HEK293T (cell line): ENCODE measurements around the gene NCCRP1.

Experiments
- BHLHE40 ChIP-seq: fragments of 450-650 bp; IDR thresholded peaks from 2 replicates; pipeline ENCODE4 v1.6.1; 2016; ENCODE audit warnings: mild to moderate bottlenecking, moderate library complexity, borderline replicate concordance
- FOXA1 ChIP-seq: fragments of 450-650 bp; IDR thresholded peaks from 2 replicates; pipeline ENCODE4 v1.6.1; 2016; ENCODE audit warnings: mild to moderate bottlenecking
- FOXK2 ChIP-seq: fragments of 450-650 bp; IDR thresholded peaks from 2 replicates; pipeline ENCODE4 v1.6.1; 2016; ENCODE audit warnings: mild to moderate bottlenecking
- FOXM1 ChIP-seq: fragments of 450-650 bp; IDR thresholded peaks from 2 replicates; pipeline ENCODE4 v1.6.1; 2017; ENCODE audit warnings: mild to moderate bottlenecking, borderline replicate concordance
- L3MBTL2 ChIP-seq: fragments of 450-650 bp; conservative IDR thresholded peaks from 2 replicates; pipeline ENCODE4 v1.6.1; 2016; ENCODE audit warnings: mild to moderate bottlenecking
- SP1 ChIP-seq: fragments of 450-650 bp; IDR thresholded peaks from 2 replicates; pipeline ENCODE4 v1.6.1; 2017
- SUZ12 ChIP-seq: fragments of 450-650 bp; IDR thresholded peaks from 2 replicates; pipeline ENCODE4 v1.6.1; 2016; ENCODE audit warnings: mild to moderate bottlenecking
- TARDBP ChIP-seq: fragments of 450-650 bp; IDR thresholded peaks from 2 replicates; pipeline ENCODE4 v1.6.1; 2016
- TF ChIP-seq, protein P1 (sequence below): fragments of 450-650 bp; IDR thresholded peaks from 2 replicates; pipeline ENCODE4 v1.6.1; 2016

DNA sequence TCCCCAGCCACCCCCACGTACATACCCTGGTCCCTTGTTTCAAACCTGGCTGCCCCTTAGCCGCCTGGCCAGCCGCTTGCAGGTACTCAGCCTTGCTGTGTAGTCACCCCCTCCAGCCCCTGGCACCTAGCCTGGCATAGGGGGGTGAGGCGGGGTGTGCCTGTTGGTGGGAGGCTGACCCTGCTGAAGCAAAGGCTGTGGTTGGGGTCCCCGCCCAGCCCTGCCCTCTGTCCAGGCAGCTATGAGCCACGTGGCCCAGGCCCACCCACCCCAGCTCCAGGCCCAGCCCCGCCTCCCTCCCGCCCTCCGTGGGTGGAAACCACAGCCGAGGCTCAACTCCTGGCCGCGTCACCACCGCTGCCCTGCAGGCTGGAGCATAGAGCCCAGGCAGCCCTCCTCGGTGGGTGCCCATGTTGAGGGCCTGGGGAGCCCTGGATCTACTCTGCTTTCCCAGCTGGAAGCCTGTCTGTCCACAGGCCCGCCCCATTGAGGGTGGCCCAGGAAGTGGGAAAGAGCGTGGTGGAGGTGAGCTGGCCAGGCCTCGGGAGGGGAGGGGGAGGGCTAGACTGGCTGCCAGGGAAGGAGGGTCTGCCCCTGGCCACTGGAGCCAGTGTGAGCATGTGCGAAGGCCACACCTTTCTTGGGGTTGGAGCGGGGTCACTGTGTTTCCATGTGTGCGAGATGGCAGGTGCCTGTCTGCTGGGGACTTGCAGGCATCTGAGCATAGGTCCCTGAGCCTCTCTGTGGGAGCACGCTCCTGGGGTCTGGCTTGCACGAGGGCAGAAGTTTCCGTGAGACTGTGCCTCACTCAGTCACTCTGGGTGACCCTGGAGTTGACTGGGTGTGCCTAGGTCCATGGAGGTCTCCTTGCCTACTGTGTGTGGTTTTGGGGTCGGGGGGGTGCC is 40.2 kb upstream of the NCCRP1 start:
- TF ChIP-seq FOXK2: no peak
- TF ChIP-seq, protein P1, sequence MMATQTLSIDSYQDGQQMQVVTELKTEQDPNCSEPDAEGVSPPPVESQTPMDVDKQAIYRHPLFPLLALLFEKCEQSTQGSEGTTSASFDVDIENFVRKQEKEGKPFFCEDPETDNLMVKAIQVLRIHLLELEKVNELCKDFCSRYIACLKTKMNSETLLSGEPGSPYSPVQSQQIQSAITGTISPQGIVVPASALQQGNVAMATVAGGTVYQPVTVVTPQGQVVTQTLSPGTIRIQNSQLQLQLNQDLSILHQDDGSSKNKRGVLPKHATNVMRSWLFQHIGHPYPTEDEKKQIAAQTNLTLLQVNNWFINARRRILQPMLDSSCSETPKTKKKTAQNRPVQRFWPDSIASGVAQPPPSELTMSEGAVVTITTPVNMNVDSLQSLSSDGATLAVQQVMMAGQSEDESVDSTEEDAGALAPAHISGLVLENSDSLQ: no peak
- TF ChIP-seq FOXA1: no peak
- no peak for TF ChIP-seq SP1
- TF ChIP-seq FOXM1: no peak
- no peak for TF ChIP-seq BHLHE40
- no peak for TF ChIP-seq SUZ12
- TF ChIP-seq TARDBP: no peak
- no peak for TF ChIP-seq L3MBTL2
